SKM-1 treated with dmso at 0.1 percent for 144 hours (cell line): ENCODE results near the gene LZTS3.
"Not testable (repeated sequence)": the region's sequence is repeated elsewhere in the genome, so short reads cannot be mapped to it uniquely, and the experiment has no call there.

ENCODE experiments used
- DNase-seq: peaks from one replicate; lab custom pipeline; 2025; ENCODE audit not compliant: unreplicated experiment; lab: John Stamatoyannopoulos, UW

Gene LZTS3

GRCh38 chr20:3192226-3193015 lies 19.1 kb upstream of the LZTS3 start:
- DNase-seq: no peak

GRCh38 chr20:3190681-3191111 lies 17.3 kb upstream of the LZTS3 start:
- no peak for DNase-seq

- no peak for DNase-seq
Observed at GRCh38 chr20:3189561-3190131, 16.3 kb upstream of the LZTS3 start.

DNA sequence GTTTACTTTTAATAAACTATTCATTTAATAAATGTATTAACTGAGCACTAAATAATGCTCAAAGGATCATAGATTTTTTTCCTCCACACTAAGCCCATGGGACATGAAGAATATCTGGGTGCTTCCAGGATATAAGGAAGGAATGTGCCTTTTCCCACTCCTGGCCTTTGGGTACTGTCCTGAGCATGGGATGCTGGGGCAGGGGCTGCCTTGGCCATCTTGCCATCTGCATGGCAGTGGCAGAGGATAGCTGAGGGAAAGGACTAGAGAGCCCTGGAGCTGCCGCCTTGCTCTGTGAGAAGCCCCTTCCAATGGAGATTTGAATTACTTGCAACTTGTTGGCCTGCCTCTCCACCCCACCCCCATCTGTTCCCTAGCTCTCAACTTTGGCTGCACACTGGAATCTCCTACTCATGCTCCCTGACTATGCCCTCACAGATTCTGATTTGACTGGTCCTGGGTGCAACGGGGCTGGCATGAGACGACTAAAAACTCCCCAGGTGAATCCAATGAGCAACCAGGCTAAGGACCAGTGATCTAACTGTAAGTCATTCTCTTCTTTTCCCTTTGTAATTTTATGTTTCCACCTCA lies 15.6 kb upstream of the LZTS3 start:
- DNase-seq: no peak

- DNase-seq: not testable (repeated sequence)
Observed at GRCh38 chr20:3187861-3188260, 14.5 kb upstream of the LZTS3 start.

DNA sequence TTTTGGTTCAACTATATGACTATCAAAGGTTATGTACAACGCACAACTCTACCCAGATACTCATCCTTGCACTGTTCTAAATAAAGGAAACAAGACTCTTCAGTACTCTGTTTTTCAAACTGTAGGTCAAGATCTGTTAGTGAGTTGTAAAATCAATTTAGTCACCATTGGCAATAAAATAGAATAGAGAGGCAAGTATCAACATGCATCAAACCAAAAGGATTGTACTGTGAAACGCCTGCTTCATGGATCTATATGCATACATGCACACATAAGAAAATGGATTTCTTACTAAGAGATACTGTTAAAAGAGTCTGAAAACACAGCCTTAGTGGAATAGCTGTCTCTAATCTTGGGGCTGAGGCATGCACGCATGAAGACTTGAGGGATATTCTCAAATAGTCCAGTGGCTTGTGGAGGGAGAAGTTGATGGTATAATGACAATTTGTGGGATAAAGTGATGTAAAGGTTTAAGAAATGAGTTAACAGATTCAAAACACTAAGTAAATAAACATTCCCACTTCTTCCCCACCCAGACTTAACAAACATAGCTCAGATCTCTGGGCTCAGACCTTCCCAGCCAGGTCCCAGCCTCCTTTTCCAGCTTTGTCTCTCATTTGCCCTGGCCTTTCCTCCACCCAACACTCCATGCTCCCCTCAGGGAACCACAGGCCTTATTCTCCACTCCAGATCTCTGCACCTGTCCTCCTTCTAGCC lies 10.7 kb upstream of the LZTS3 start:
- DNase-seq: no peak

DNA sequence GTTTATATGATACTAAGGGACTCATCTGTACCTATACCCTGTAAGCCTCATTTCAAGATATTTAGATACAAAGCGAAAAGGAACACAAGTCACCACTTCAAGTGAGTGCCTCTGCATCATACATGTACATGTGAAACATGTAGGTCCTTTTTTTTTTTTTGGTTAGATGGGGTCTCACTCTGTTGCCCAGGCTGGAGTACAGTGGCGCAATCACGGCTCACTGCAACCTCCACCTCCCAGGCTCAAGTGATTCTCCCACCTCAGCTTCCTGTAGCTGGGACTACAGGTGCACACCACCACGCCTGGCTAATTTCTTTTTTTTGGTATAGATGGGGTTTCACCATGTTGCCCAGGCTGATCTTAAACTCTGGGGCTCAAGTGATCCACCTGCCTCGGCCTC lies 9.1 kb upstream of the LZTS3 start:
- DNase-seq: not testable (repeated sequence)

DNA sequence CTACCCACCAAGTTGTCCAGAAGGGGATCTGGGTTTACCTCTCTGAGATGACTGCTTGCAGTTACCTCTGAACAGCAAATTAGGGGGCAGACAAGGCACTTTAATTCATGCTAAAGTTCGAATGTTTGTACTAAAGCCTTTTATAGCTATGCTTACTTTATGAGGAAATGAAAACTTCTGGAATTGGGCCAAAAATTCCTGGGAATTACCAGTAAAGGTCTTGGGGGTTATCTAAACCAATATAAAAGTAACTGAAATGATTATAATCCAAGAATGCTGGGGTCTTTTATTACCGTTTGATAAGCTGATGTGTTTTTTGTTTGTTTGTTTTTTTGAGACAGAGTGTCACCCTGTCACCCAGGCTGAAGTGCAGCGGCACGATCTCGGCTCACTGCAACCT lies 7.9 kb upstream of the LZTS3 start:
- no peak for DNase-seq

DNA sequence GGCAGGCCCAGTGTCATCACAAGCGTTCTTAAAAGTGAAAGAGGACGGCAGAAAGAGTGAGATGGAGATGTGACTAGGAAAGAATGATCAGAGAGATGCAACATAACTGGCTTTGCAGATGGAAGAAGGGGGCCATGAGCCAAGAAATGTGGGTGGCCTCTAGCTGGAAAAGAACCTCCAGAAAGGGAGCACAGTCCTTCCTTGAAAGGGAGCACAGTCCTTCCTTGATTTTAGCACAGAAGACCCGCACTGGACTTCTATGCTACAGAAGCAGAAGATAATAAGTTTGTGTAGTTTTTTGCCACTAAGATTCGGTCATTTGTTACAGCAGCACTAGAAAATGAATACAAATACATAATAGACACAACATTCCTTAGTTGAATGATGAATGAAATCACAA lies 7.0 kb upstream of the LZTS3 start:
- no peak for DNase-seq

DNA sequence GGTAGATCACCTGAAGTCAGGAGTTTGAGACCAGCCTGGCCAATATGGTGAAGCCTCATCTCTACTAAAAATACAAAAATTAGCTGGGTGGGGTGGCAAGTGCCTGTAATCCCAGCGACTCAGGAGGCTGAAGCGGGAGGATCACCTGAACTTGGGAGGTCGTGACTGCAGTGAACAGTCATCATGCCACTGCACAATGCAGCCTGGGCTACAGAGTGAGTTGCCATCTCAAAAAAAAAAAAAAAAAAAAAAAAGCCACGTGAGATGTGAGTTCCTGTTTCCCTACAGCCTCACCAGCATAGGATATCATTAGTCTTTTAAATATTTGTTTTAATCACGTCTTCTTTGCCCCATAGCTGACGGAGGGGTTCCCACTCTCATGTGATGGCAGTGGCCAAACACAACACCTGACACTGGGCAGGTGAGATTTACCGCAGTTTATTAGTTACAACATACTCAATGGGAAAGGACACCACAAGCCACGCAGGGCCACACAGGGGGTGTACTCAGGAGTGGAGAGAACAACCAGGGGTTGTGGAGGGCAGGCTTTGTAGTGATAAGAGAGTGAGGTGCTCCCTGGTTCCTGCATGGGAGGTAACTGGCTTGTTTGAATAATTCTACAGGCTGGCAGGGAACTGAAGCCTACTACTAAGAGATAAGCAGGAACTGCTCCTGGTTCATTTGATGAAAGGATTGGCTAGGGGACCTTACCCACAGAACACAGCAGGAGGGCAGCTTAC lies 4.6 kb upstream of the LZTS3 start:
- DNase-seq: no peak

DNA sequence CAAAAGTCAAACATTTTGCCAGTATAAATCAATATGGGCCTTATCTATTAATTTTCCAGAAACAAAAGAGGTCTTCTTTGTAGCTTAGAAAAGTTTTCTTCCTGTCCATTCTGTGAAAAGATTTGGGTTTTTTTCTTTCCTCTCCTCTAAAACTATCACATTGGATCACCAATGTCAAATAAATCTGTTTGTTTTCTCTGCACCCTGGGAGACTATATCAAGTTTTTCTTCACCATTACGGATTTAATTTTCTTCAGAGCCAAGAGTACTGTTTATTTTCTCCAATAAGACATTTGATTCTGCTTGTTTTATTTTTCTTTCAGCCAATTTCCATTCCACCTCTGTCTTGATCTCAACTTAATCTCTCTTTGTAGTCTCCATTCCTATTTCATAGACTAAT lies 1.9 kb upstream of the LZTS3 start:
- no peak for DNase-seq

DNA sequence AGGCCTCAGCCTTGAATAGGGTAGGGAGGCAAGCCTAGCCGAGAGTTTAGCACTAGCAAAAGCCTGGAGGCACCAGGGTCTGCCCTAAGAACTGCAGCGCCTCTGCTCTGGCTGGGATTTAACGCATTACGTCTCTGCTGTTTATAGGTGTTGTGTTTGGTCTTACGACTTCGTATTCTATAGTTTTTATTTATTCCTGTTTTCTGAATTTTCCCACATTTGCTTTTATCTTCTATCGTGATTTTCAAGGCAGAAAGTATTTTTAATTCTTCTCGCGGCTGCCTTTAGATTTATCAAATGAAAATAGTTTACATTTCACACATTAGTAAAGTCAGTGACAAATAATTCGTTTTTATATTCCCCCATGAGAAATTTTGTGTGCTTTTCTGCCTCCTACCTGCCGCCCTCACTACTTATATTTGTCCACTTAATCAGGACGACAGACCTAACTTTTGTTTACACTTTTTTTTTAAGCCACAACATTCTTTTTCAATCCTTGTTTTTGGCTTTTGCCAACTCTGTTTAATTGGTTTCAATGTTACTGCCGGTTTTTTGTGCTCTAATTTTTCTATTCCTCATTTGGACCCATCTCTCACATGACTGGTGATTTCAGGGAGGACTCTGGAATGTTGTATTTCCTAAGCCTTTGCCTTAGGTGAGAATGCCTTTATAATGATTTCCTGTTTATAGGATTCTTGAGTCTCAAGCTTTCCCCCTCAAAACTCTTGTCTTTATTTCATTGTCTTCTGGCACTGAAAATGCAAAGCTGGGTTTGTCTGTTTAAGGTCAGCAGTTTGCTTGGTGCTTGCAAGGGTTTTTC lies 1.3 kb upstream of the LZTS3 start:
- peak; percentile 6 for DNase-seq

- peak; percentile 26 for DNase-seq
Observed at GRCh38 chr20:3173610-3174441, 477 bp upstream of the LZTS3 start.

DNA sequence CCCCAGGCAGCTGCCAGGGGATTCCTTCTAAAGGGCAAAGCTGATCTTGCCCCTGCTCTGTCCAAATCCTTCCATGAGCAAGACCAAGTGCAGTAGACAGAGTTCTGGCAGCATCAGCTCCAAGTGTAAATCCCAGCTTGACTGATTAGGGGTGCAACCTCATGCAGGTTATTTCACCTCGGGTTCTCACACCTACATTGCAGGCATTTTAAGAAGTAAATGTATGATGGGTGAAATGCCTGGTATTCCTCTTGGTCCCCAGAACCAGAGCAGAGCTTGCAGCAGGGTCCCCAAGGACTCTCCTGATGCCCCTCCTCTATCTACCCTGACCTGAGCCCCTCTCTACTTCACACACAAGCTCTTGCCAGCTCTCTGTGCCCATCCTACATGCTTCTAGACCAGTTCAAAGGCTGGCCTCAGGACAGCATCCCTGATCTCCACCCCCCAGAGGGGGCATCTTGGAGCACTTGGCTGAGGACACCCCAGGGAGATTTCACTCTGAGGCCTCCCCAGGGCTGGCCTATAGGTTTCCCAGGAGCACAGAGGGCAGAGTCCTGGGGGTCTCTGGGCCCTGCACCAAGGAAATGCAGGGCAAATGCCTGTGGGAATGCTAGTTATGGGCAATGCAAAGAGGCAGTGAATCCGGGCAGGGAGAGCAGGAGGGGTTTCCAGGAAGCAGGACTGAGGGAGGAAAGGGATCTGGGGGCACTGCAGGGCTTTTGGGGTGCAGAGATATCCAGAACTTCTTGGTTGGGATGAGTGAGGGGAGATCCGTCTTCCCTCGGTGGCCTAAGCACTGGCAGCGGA lies 1.0 kb downstream of the LZTS3 start:
- DNase-seq: no peak

GRCh38 chr20:3171391-3172125 lies 1.8 kb downstream of the LZTS3 start:
- no peak for DNase-seq

- DNase-seq: no peak
Observed at GRCh38 chr20:3168829-3169590, 4.3 kb downstream of the LZTS3 start.
